H1 (cell line): ENCODE data around the gene ATP1A1. TPM values are rescaled to one million over a fixed set of nuclear protein-coding genes. Genes with fewer than 3 reads are reported as not detected.

Experiments
- CTCF ChIA-PET: fragments of 300-600 bp; sonication (Branson Sonifier 250); formaldehyde crosslinking; loops from one replicate; lab custom pipeline; 2021; ENCODE audit not compliant: partially characterized antibody; lab: Charles Lee
- POLR2A ChIA-PET: fragments of 300-600 bp; sonication (Branson Sonifier 250); formaldehyde crosslinking; loops from one replicate; lab custom pipeline; 2021; ENCODE audit warnings: inconsistent platforms; ENCODE audit not compliant: partially characterized antibody; lab: Charles Lee
- DNase-seq, 2 experiments: peaks; one replicate each; pipeline versions ENCODE4 v3.0.0 to v3.0.0-alpha.2; 2010 to 2022; ENCODE audit warnings: low spot score in 2 of 2, low read depth in 1 of 2, mixed read lengths in 1 of 2
- FAIRE-seq: peaks from 2 replicates; lab custom pipeline; 2011; peaks lifted over from hg19 to GRCh38; lab: Jason Lieb, UNC
- H2AFZ ChIP-seq: 2 replicates; pipeline ENCODE4 v1.8.1; 2012; ENCODE audit warnings: low read length, inconsistent platforms
- H2AK5ac ChIP-seq: 2 replicates; pipeline ENCODE4 v1.6.1; 2013; ENCODE audit warnings: low read depth, low read length
- H2BK120ac ChIP-seq: replicated peaks from 2 replicates; pipeline ENCODE3; 2013; ENCODE audit warnings: low read depth, low read length, inconsistent platforms
- H2BK12ac ChIP-seq: 2 replicates; pipeline ENCODE4 v1.6.1; 2013; ENCODE audit warnings: low read depth, low read length
- H2BK15ac ChIP-seq: 2 replicates; pipeline ENCODE4 v1.6.1; 2013; ENCODE audit warnings: low read length
- H2BK20ac ChIP-seq: 2 replicates; pipeline ENCODE4 v1.6.1; 2013; ENCODE audit warnings: low read length
- H2BK5ac ChIP-seq: 2 replicates; pipeline ENCODE4 v1.6.1; 2013; ENCODE audit warnings: low read depth, low read length
- H3K14ac ChIP-seq: 2 replicates; pipeline ENCODE4 v1.6.1; 2013; ENCODE audit warnings: inconsistent platforms; ENCODE audit not compliant: insufficient read length
- H3K18ac ChIP-seq: 2 replicates; pipeline ENCODE4 v1.6.1; 2013; ENCODE audit warnings: low read length; ENCODE audit errors: extremely low read depth
- H3K23ac ChIP-seq: 2 replicates; pipeline ENCODE4 v1.6.1; 2013; ENCODE audit warnings: inconsistent platforms; ENCODE audit not compliant: insufficient read length
- H3K23me2 ChIP-seq: 2 replicates; pipeline ENCODE4 v1.6.1; 2013; ENCODE audit warnings: low read depth, low read length
- H3K27ac ChIP-seq: 2 replicates; pipeline ENCODE4 v1.6.1; 2011; ENCODE audit warnings: low read depth, low read length, inconsistent platforms
- H3K27me3 ChIP-seq, 4 experiments: replicated peaks in 1 of 4; 1 replicate in 1 of 4; 2 replicates in 3 of 4; pipeline versions ENCODE4 v1.6.1 to v1.8.1; 2011 to 2013; ENCODE audit warnings: low read length in 3 of 4, mild to moderate bottlenecking in 3 of 4, inconsistent platforms in 2 of 4, mixed read lengths in 2 of 4, moderate library complexity in 1 of 4; ENCODE audit not compliant: control insufficient read depth in 3 of 4, insufficient read depth in 3 of 4; ENCODE audit errors: extremely low read depth in 1 of 4
- H3K36me3 ChIP-seq, 4 experiments: 2 replicates each; pipeline versions ENCODE4 v1.6.1 to v1.8.1; 2011 to 2013; ENCODE audit warnings: mild to moderate bottlenecking in 4 of 4, low read length in 3 of 4, moderate library complexity in 2 of 4, control low read depth in 1 of 4, inconsistent platforms in 1 of 4; ENCODE audit not compliant: insufficient read depth in 4 of 4, control insufficient read depth in 2 of 4
- H3K4ac ChIP-seq: replicated peaks from 2 replicates; pipeline ENCODE3; 2013; ENCODE audit warnings: low read length, low read depth, mixed read lengths, inconsistent platforms; ENCODE audit not compliant: insufficient read length
- H3K4me1 ChIP-seq, 4 experiments: replicated peaks in 1 of 4; 1 replicate in 1 of 4; 2 replicates in 3 of 4; pipeline versions ENCODE4 v1.6.1 to v1.8.1; 2011 to 2013; ENCODE audit warnings: low read length in 3 of 4, inconsistent platforms in 2 of 4, mixed read lengths in 1 of 4; ENCODE audit not compliant: insufficient read depth in 4 of 4, control insufficient read depth in 3 of 4
- H3K4me2 ChIP-seq, 2 experiments: 2 replicates each; pipeline versions ENCODE4 v1.6.1 to v1.8.1; 2011 to 2013; ENCODE audit warnings: low read depth in 2 of 2, low read length in 2 of 2, control low read depth in 1 of 2, inconsistent platforms in 1 of 2, mild to moderate bottlenecking in 1 of 2; ENCODE audit not compliant: insufficient read depth in 1 of 2
- H3K4me3 ChIP-seq, 4 experiments: fragments of 200-600, 300-600 bp in 1 of 4; sonication (generic), shearing (Covaris generic), sonication (Bioruptor Twin) in 1 of 4; 2 replicates each; pipeline versions ENCODE4 v1.5.1 to v1.8.1; 2011 to 2016; ENCODE audit warnings: low read length in 4 of 4, low read depth in 3 of 4, control low read depth in 2 of 4, inconsistent platforms in 2 of 4, mild to moderate bottlenecking in 2 of 4, mixed read lengths in 1 of 4, moderate library complexity in 1 of 4; ENCODE audit not compliant: insufficient read depth in 2 of 4; ENCODE audit errors: extremely low read depth in 1 of 4
- H3K56ac ChIP-seq: replicated peaks from 2 replicates; pipeline ENCODE3; 2013; ENCODE audit warnings: low read depth, mild to moderate bottlenecking, mixed read lengths, low read length, inconsistent platforms; ENCODE audit not compliant: insufficient read length
- H3K79me1 ChIP-seq: 2 replicates; pipeline ENCODE4 v1.6.1; 2013; ENCODE audit warnings: low read depth, low read length, control low read depth
- H3K79me2 ChIP-seq, 2 experiments: 2 replicates each; pipeline versions ENCODE4 v1.6.1 to v1.8.1; 2012 to 2013; ENCODE audit warnings: low read length in 2 of 2, mild to moderate bottlenecking in 2 of 2, inconsistent platforms in 1 of 2; ENCODE audit not compliant: insufficient read depth in 2 of 2, control insufficient read depth in 1 of 2
- H3K9ac ChIP-seq, 4 experiments: replicated peaks in 1 of 4; 1 replicate in 1 of 4; 2 replicates in 3 of 4; pipeline versions ENCODE4 v1.6.1 to v1.8.1; 2011 to 2013; ENCODE audit warnings: low read depth in 3 of 4, low read length in 3 of 4, control low read depth in 2 of 4, mild to moderate bottlenecking in 2 of 4, moderate library complexity in 2 of 4, inconsistent platforms in 1 of 4; ENCODE audit errors: extremely low read depth in 1 of 4
- H3K9me3 ChIP-seq, 2 experiments: 2 replicates each; pipeline versions ENCODE4 v1.6.1 to v1.8.1; 2012 to 2013; ENCODE audit warnings: mild to moderate bottlenecking in 2 of 2, moderate library complexity in 2 of 2, control low read depth in 1 of 2, inconsistent platforms in 1 of 2, low read depth in 1 of 2, low read length in 1 of 2, mixed read lengths in 1 of 2; ENCODE audit not compliant: insufficient read depth in 2 of 2
- H4K20me1 ChIP-seq, 2 experiments: replicated peaks in 1 of 2; 2 replicates each; pipeline versions ENCODE3 to v1.8.1; 2011 to 2013; ENCODE audit warnings: inconsistent platforms in 2 of 2, low read length in 2 of 2, mild to moderate bottlenecking in 1 of 2; ENCODE audit not compliant: insufficient read depth in 2 of 2, control insufficient read depth in 1 of 2
- H4K5ac ChIP-seq: 2 replicates; pipeline ENCODE4 v1.6.1; 2013; ENCODE audit warnings: low read length, low read depth, mixed read lengths, inconsistent platforms; ENCODE audit not compliant: insufficient read length
- H4K8ac ChIP-seq: 2 replicates; pipeline ENCODE4 v1.8.0; 2013; ENCODE audit warnings: mild to moderate bottlenecking, moderate library complexity, low read length, inconsistent platforms; ENCODE audit not compliant: insufficient read depth; ENCODE audit errors: extremely low read depth
- H4K91ac ChIP-seq: replicated peaks from 2 replicates; pipeline ENCODE3; 2013; ENCODE audit warnings: low read length, mixed read lengths, inconsistent platforms; ENCODE audit not compliant: insufficient read length
- ATF2 ChIP-seq: IDR thresholded peaks from 2 replicates; pipeline ENCODE4 v1.6.1; 2012; ENCODE audit warnings: low read length, inconsistent platforms
- CHD2 ChIP-seq: IDR thresholded peaks from 2 replicates; pipeline ENCODE4 v1.6.1; 2012; ENCODE audit warnings: low read length, improper control_type of control experiment
- CREB1 ChIP-seq: IDR thresholded peaks from 2 replicates; pipeline ENCODE4 v1.6.1; 2012; ENCODE audit warnings: inconsistent platforms
- E2F6 ChIP-seq: IDR thresholded peaks from 2 replicates; pipeline ENCODE4 v1.6.1; 2012; ENCODE audit warnings: inconsistent platforms
- EZH2 ChIP-seq: fragments of 200-600 bp; sonication (generic); IDR thresholded peaks from 2 replicates; pipeline ENCODE4 v1.7.1; 2012; ENCODE audit warnings: low read depth, mild to moderate bottlenecking, moderate library complexity, low read length, inconsistent platforms; ENCODE audit not compliant: severe bottlenecking
- YY1 ChIP-seq: IDR thresholded peaks from 2 replicates; pipeline ENCODE4 v1.6.1; 2011; ENCODE audit warnings: low read depth, mild to moderate bottlenecking, low read length
- ZNF274 ChIP-seq: IDR thresholded peaks from 2 replicates; pipeline ENCODE4 v1.7.0; 2012; ENCODE audit warnings: low read length, borderline replicate concordance; ENCODE audit errors: extremely low read depth
- WGBS, 2 experiments: shearing (Covaris generic) in 1 of 2; methylation state at CpG; one replicate each; pipeline versions ENCODE4 v1.1.6 to v1.1.7; 2013 to 2015; ENCODE audit warnings: low lambda C conversion rate in 2 of 2, mixed read lengths in 2 of 2, inconsistent platforms in 1 of 2, low coverage in 1 of 2, missing lambda C conversion rate in 1 of 2; ENCODE audit not compliant: insufficient replicate concordance in 2 of 2, insufficient coverage in 1 of 2, insufficient read length in 1 of 2; ENCODE audit errors: extremely low coverage in 1 of 2, missing lambda C conversion rate in 1 of 2; 5-methylcytosine and 5-hydroxymethylcytosine counted together
- polyA plus RNA-seq, 7 experiments: library from polyadenylated mRNA; depleted of rRNA in 3 of 7; stranded (reverse) in 5 of 7; unstranded in 2 of 7; fragments of >200 nt in 5 of 7; fragments of 200-250 nt in 2 of 7; gene quantifications; 1 replicate in 5 of 7; 2 replicates in 1 of 7; 4 replicates in 1 of 7; pipeline versions ENCODE4 v1.2.1 to v1.2.3, GENCODE V29; 2011 to 2013; ENCODE audit warnings: missing spikeins in 2 of 7, mixed read lengths in 2 of 7
- total RNA-seq: library from RNA; stranded (reverse); fragmentation: NEBNext Ultra II Directional; extraction: Animal tissue kit (Norgen Biotek cat#: 25700); gene quantifications from 2 replicates; pipeline ENCODE4 v1.2.1, GENCODE V29; 2021

The ATP1A1 gene
- total and polyA plus RNA-seq, 2 of the 8 experiments (the other 6 are each of a cell fraction or from before 2014, with no cell fraction given) = 222 to 325 TPM

GRCh38 chr1:116368241-116368640 is 4.8 kb upstream of the ATP1A1 start:
- WGBS, 2 experiments = 88% methylated on average over 2 of the region's 2 CpGs; no CpG with 5 or more reads in 1 of the 2 experiments

More at GRCh38 chr1:116368241-116368640, 4.8 kb upstream of the ATP1A1 start:
- Histone ChIP-seq H4K8ac (no peak overlapping the region), H2BK120ac (no peak overlapping the region), H3K27ac (no peak overlapping the region), H4K5ac (no peak overlapping the region), H3K27me3 (no peaks in the 10 kb centered on the region; a peak in 3 of 7 replicates), H2AFZ (no peak overlapping the region), H2BK15ac (no peak overlapping the region), H3K4me1 (peaks cover 0 to 4% (median under 1%) of the 10 kb centered on the region in 4 experiments; a peak in 3 of 7 replicates), H3K4me2 (no peak overlapping the region), H3K36me3 (no peaks in the 10 kb centered on the region), H2BK5ac (no peak overlapping the region)
- no peak for FAIRE-seq
- POLR2A ChIA-PET = no interaction called here
- TF ChIP-seq E2F6 (no peak), EZH2 (no peak), CHD2 (no peak), ZNF274 (no peak), YY1 (no peak), ATF2 (no peak), CREB1 (no peak)
- TF ChIP-seq, all 59 proteins: peak for 0
- no peak overlapping the region for H4K91ac ChIP-seq
- H3K23me2 ChIP-seq = peaks cover 7% of the 10 kb centered on the region; the same call in 1 of the 2 replicates
- no peak overlapping the region for H2AK5ac ChIP-seq
- no peak overlapping the region for H3K4me3 ChIP-seq
- no peak overlapping the region for H3K9ac ChIP-seq
- H3K18ac ChIP-seq = no peak overlapping the region
- H4K20me1 ChIP-seq = no peaks in the 10 kb centered on the region
- no peaks in the 10 kb centered on the region for H3K9me3 ChIP-seq
- no peak overlapping the region for H2BK12ac ChIP-seq
- H3K23ac ChIP-seq = no peak overlapping the region
- no peak overlapping the region for H3K56ac ChIP-seq
- CTCF ChIA-PET = interaction anchor here (1.0 to 2.7 kb wide), 4 partner anchors 10 to 117 kb away, joined by 3 to 14 read pairs (median 6); no protein-coding TSS in a partner anchor
- no peak overlapping the region for H2BK20ac ChIP-seq
- no peaks in the 10 kb centered on the region for H3K79me2 ChIP-seq
- no peak overlapping the region for H3K14ac ChIP-seq
- H3K4ac ChIP-seq = no peak overlapping the region
- no peak for DNase-seq
- no peaks in the 10 kb centered on the region for H3K79me1 ChIP-seq
